HCT116 (cell line): Measurements from ENCODE around the gene STYXL1. TPM values are rescaled to one million over a fixed set of nuclear protein-coding genes. Genes with fewer than 3 reads are reported as not detected.

Source experiments
- ATAC-seq: fragments of 200-7000 bp; cut with Tn5 transposase; 2 replicates; pipeline ENCODE4 v1.9.1; 2020; ENCODE audit warnings: mild to moderate bottlenecking, moderate library complexity
- BruUV-seq: library from RNA; stranded (reverse); fragments of 400-500 nt; replicated peaks from 2 replicates; lab custom pipeline; 2021; lab: Mats Ljungman, UMichigan
- CTCF ChIA-PET: fragments of 300-600 bp; sonication (Branson Sonifier 250); formaldehyde crosslinking; loops from one replicate; lab custom pipeline; 2021; ENCODE audit warnings: antibody characterized with exemption; lab: Charles Lee
- POLR2A ChIA-PET: fragments of 300-600, 350-600 bp; sonication (Branson Sonifier 250); formaldehyde crosslinking; loops from one replicate; lab custom pipeline; 2021; ENCODE audit warnings: antibody characterized with exemption; lab: Charles Lee
- RAD21 ChIA-PET, 2 experiments: fragments of 300-600 bp; sonication (Branson Sonifier 250); formaldehyde crosslinking; loops; one replicate each; lab custom pipeline; 2023; ENCODE audit warnings: low total read pairs in 2 of 2; ENCODE audit not compliant: uncharacterized antibody in 2 of 2, unreplicated experiment in 2 of 2, low non-redundant PET in 1 of 2; lab: Charles Lee
- DNase-seq: peaks from one replicate; pipeline ENCODE4 v3.0.0-alpha.2; 2010; ENCODE audit warnings: low read depth, low spot score
- H2AFZ ChIP-seq: fragments of 200-600 bp; shearing (Covaris generic), sonication (generic); 2 replicates; pipeline ENCODE4 v1.6.1; 2017; ENCODE audit warnings: low read depth, mixed run types, mixed read lengths, antibody characterized with exemption, low read length; ENCODE audit not compliant: poor library complexity, severe bottlenecking
- H3K27ac ChIP-seq: 2 replicates; pipeline ENCODE4 v1.5.1; 2012; ENCODE audit warnings: low read depth, low read length
- H3K27me3 ChIP-seq: fragments of 200-600 bp; sonication (generic); 2 replicates; pipeline ENCODE4 v1.6.1; 2016; ENCODE audit warnings: mixed run types, low read length, mixed read lengths; ENCODE audit not compliant: insufficient read depth
- H3K36me3 ChIP-seq, 2 experiments: fragments of 200-500 bp in 1 of 2; fragments of 200-600 bp in 1 of 2; sonication (Bioruptor generic) in 1 of 2; sonication (generic) in 1 of 2; 2 replicates each; pipeline versions ENCODE4 v1.5.1 to v1.6.1; 2014 to 2016; ENCODE audit warnings: low read length in 2 of 2, inconsistent platforms in 1 of 2, mixed read lengths in 1 of 2, mixed run types in 1 of 2; ENCODE audit not compliant: insufficient read depth in 2 of 2, control insufficient read depth in 1 of 2
- H3K4me1 ChIP-seq, 2 experiments: fragments of 200-600 bp in 1 of 2; sonication (generic) in 1 of 2; 2 replicates each; pipeline versions ENCODE4 v1.5.1 to v1.6.1; 2012 to 2017; ENCODE audit warnings: low read length in 2 of 2, inconsistent platforms in 1 of 2, mild to moderate bottlenecking in 1 of 2, mixed read lengths in 1 of 2, mixed run types in 1 of 2, moderate library complexity in 1 of 2; ENCODE audit not compliant: insufficient read depth in 2 of 2, control insufficient read depth in 1 of 2
- H3K4me2 ChIP-seq: fragments of 200-600 bp; sonication (generic); 2 replicates; pipeline ENCODE4 v1.6.1; 2017; ENCODE audit warnings: mixed run types, low read length, mixed read lengths
- H3K4me3 ChIP-seq, 2 experiments: fragments of 200-600 bp in 1 of 2; sonication (generic) in 1 of 2; replicated peaks in 1 of 2; 2 replicates each; pipeline ENCODE4 v1.5.1; 2011 to 2016; ENCODE audit warnings: low read length in 2 of 2, control low read depth in 1 of 2, low read depth in 1 of 2, mild to moderate bottlenecking in 1 of 2, mixed read lengths in 1 of 2, mixed run types in 1 of 2
- H3K79me2 ChIP-seq: fragments of 200-600 bp; sonication (generic); 2 replicates; pipeline ENCODE4 v1.6.1; 2017; ENCODE audit warnings: mild to moderate bottlenecking, mixed run types, low read length, moderate library complexity, mixed read lengths; ENCODE audit not compliant: insufficient read depth
- H3K9ac ChIP-seq: fragments of 200-600 bp; sonication (generic); 2 replicates; pipeline ENCODE4 v1.6.1; 2016; ENCODE audit warnings: low read length, mixed read lengths
- H3K9me2 ChIP-seq: fragments of 200-600 bp; sonication (generic), shearing (Covaris generic); 2 replicates; pipeline ENCODE4 v1.6.1; 2017; ENCODE audit warnings: mixed run types, mild to moderate bottlenecking, moderate library complexity; ENCODE audit not compliant: insufficient read depth
- H3K9me3 ChIP-seq, 2 experiments: fragments of 200-500 bp in 1 of 2; fragments of 200-600 bp in 1 of 2; sonication (Bioruptor generic) in 1 of 2; sonication (generic) in 1 of 2; 2 replicates each; pipeline ENCODE4 v1.6.1; 2014 to 2017; ENCODE audit warnings: low read length in 2 of 2, mixed read lengths in 2 of 2, inconsistent platforms in 1 of 2, low read depth in 1 of 2, mild to moderate bottlenecking in 1 of 2, mixed run types in 1 of 2, moderate library complexity in 1 of 2; ENCODE audit not compliant: control insufficient read depth in 1 of 2, insufficient read depth in 1 of 2
- H4K20me1 ChIP-seq: fragments of 200-600 bp; sonication (generic), shearing (Covaris generic); 2 replicates; pipeline ENCODE4 v1.6.1; 2017; ENCODE audit warnings: mixed run types, mild to moderate bottlenecking, moderate library complexity; ENCODE audit not compliant: insufficient read depth
- CEBPB ChIP-seq: IDR thresholded peaks from 2 replicates; pipeline ENCODE4 v1.6.1; 2012; ENCODE audit warnings: low read depth
- EGR1 ChIP-seq: IDR thresholded peaks from 2 replicates; pipeline ENCODE4 v1.6.1; 2012; ENCODE audit warnings: low read depth
- ELF1 ChIP-seq: IDR thresholded peaks from 2 replicates; pipeline ENCODE4 v1.6.1; 2012; ENCODE audit warnings: low read depth, borderline replicate concordance
- ZNF274 ChIP-seq: fragments of 200-500 bp; sonication (Bioruptor generic); IDR thresholded peaks from 2 replicates; pipeline ENCODE4 v1.6.1; 2014; ENCODE audit warnings: mild to moderate bottlenecking, low read depth, low read length, inconsistent platforms
- intact Hi-C: fragments of 100-400 bp; cut with micrococcal nuclease; formaldehyde crosslinking; loops from 2 replicates; pipeline ENCODE4 v1.10.0; 2022
- total RNA-seq: library from RNA; stranded (reverse); gene quantifications from one replicate; pipeline ENCODE4 v1.2.1, GENCODE V29; 2021; ENCODE audit not compliant: unreplicated experiment
- TF ChIP-seq, protein P1 (sequence below): IDR thresholded peaks from 2 replicates; pipeline ENCODE4 v1.6.1; 2012; ENCODE audit warnings: low read depth
- TF ChIP-seq, protein P2 (sequence below): IDR thresholded peaks from 2 replicates; pipeline ENCODE4 v1.6.1; 2012

The STYXL1 gene
- total RNA-seq, 1 experiment from 2014 or later: 32.5 TPM

- no peaks in the 10 kb centered on the region for H3K9me2 ChIP-seq
- H2AFZ ChIP-seq: no peak overlapping the region
- H3K4me1 ChIP-seq: peaks cover 19 to 31% of the 10 kb centered on the region in 2 experiments; a peak in 3 of 4 replicates
- DNase-seq: no peak
- H3K4me3 ChIP-seq: no peak overlapping the region
- no peaks in the 10 kb centered on the region for H4K20me1 ChIP-seq
- H3K9me3 ChIP-seq: no peaks in the 10 kb centered on the region
- H3K9ac ChIP-seq: no peak overlapping the region
- CTCF ChIA-PET: no interaction called here
- no peak for ATAC-seq
- intact Hi-C loops: no loop called here
- no peak overlapping the region for H3K4me2 ChIP-seq
- POLR2A ChIA-PET: no interaction called here
- H3K27me3 ChIP-seq: no peaks in the 10 kb centered on the region
- peaks cover 0 to 14% of the 10 kb centered on the region in 2 experiments; a peak in 2 of 4 replicates for H3K36me3 ChIP-seq
- H3K79me2 ChIP-seq: no peaks in the 10 kb centered on the region
- TF ChIP-seq, protein P1, sequence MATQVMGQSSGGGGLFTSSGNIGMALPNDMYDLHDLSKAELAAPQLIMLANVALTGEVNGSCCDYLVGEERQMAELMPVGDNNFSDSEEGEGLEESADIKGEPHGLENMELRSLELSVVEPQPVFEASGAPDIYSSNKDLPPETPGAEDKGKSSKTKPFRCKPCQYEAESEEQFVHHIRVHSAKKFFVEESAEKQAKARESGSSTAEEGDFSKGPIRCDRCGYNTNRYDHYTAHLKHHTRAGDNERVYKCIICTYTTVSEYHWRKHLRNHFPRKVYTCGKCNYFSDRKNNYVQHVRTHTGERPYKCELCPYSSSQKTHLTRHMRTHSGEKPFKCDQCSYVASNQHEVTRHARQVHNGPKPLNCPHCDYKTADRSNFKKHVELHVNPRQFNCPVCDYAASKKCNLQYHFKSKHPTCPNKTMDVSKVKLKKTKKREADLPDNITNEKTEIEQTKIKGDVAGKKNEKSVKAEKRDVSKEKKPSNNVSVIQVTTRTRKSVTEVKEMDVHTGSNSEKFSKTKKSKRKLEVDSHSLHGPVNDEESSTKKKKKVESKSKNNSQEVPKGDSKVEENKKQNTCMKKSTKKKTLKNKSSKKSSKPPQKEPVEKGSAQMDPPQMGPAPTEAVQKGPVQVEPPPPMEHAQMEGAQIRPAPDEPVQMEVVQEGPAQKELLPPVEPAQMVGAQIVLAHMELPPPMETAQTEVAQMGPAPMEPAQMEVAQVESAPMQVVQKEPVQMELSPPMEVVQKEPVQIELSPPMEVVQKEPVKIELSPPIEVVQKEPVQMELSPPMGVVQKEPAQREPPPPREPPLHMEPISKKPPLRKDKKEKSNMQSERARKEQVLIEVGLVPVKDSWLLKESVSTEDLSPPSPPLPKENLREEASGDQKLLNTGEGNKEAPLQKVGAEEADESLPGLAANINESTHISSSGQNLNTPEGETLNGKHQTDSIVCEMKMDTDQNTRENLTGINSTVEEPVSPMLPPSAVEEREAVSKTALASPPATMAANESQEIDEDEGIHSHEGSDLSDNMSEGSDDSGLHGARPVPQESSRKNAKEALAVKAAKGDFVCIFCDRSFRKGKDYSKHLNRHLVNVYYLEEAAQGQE: no peak
- TF ChIP-seq CEBPB (no peak), ZNF274 (no peak), ELF1 (no peak), EGR1 (no peak)
- TF ChIP-seq, protein P2, sequence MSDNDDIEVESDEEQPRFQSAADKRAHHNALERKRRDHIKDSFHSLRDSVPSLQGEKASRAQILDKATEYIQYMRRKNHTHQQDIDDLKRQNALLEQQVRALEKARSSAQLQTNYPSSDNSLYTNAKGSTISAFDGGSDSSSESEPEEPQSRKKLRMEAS: no peak
- RAD21 ChIA-PET: no interaction called here
- no TSS peak for BruUV-seq
- H3K27ac ChIP-seq: no peak overlapping the region
Measured at GRCh38 chr7:75987805-75988567, 59.8 kb downstream of the STYXL1 start.
